ENCODE data around the gene UBL4A.

The UBL4A gene

DNA sequence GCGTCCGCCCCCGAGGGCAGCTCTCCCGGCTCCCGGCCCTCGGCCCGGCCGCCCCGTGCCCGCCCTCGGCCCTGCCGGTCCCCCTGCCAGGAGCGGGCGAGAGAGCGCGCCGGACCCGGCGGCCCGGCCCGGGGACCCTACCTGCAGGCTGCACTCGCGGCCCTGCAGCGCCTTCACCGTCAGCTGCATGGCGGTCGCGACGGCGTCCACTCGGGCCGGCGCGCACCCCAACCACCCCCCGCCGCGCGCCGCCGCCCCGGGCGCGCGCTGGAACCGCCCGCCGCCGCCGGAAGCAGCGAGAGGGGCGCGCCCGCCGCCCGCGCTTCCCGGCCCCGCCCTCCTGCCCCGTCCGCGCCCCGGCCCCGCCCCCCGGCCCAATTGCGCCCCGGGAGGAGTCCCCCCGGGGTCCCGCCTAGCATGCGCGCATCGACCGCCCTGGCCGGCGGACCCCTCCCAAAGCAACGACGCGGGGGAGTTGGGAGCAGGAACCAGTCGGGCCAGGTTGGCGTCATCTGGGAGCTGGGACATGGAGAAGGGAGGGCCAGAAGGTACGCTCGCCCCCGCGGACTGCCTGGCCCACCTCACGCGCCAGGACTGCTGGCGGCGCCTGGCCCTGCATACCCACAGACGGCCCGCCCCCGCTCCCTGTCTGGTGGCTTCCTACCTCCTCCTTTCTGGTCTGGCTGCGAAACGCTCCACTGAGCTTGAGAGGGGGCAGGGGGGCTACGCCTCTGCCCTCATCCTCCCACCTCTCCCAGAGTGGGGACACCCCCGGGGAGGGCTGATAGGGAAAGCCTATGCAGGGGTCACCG is at the start of gene UBL4A:
Gene UBL4A, minus strand, starts transcription at position 220 of the 812 bp plus-strand sequence. Its CDS starts 31 bp downstream, at position 189.
- DNase-seq (ENCODE audit: low spot score) = no peak

DNA sequence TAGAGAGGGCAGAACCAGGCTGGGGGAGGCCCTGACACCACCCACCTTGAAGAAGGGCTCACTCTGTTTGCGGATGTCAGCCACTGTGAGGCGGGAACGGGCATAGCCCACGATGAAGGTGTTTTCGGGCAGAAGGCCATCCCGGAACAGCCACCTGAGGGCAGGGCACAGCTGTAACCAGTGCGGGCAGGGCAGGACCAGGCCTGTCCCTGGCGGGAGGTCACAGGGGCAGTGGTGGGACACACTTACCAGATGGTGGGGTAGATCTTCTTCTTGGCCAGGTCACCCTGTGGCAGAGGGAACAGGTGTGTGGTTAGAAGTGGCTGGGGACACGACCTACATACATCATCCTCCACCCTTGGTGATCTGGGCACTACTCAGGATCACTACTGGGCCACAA is 49.5 kb upstream of the UBL4A start:
- DNase-seq (ENCODE audit: low spot score) = no peak

DNA sequence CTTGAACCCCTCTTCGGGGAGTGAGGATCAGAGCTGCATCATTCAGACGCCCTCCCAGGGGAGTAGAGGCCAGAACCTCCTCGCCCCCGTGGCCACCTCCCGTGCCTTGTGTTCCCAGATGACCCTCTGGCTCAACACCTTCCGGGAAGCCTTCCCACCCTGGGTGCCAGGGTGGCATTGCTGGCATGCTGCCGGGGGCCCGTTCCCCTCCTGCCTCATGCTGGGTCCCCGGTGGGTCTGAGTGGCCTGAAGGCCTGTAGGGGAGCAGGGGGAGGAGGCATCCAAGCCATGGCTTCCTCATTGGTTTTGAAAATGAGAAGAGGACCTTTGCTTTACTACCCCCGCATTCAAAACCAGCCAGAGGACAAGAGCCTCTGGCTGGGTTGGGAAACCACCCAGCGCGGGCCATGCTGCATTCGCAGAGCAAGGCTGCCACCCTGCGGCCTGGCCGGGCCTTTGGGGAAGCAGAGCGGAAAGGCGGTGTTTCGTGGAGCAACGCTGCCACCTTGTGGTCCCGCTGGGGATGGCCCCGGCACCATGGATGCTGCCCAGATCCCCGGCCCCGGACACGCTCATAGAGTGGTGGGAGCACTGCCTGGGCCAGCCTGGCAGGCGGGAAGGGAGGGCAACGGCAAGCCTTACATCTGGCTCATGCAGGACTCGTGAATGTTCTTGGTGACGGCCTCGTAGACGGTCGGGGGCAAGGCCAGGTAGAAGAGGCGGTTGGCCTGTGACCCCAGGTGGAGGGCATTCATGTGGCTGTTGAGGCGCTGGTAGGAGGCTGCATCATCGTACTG is 48.3 kb upstream of the UBL4A start:
- peak; percentile 78 for DNase-seq (ENCODE audit: low spot score)

DNA sequence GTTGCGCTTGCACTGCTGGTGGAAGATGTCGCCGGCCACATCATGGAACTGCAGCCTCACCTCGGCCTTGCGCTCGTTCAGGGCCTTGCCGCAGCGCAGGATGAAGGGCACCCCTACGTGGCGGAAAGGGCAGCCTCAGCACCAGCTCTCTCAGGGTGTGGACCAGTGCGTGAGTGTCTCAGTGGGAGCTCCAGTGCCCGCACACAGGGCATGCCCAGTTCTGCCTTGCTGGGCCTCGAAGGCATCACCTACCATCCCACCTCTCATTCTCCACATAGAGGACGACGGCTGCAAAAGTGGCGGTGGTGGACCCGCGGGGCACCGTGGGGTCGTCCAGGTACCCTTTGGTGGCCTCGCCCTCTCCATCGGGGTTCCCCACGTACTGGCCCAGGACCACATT is 46.3 kb upstream of the UBL4A start:
- no peak for DNase-seq (ENCODE audit: low spot score)

DNA sequence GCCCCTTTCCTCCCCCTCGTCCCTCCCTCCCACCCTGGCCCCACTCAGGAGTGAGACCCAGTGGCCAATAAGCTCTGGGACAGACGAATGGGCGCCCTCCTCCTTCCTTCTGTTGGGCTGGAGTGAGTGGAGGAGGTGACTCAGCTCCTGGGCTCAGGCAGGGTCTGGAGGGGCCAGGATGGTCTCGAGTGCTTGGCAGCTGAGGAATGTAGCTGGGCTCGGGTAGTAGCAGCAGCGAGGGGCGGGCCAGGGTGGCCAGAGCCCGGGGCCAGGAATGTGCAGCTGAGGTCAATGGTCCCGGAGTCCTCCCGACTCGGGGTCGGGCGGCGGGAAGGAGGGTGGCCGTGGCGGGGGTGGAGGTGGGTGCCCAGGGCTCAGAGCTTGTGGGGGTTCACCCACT is 45.2 kb upstream of the UBL4A start:
- no peak for DNase-seq (ENCODE audit: low spot score)

DNA sequence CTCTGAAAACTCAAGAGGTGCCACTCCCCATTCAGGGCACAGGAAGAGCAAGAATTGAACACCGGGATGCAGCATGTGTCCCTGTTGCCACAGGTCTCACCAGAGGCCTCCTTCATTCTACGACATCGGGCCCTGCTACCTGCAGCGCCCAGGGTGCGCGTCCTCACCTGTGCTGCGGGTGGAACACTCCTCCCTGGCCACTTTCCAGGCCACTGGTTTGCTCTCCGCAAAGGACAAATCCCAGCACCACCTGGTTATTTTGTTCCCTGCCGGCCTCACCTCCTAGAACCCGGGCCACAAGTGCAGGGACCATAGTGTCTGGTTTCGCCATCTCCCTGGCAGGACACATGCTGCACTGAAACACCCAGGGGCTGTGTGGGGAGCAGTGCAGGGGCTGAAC is 43.9 kb upstream of the UBL4A start:
- DNase-seq (ENCODE audit: low spot score) = no peak

DNA sequence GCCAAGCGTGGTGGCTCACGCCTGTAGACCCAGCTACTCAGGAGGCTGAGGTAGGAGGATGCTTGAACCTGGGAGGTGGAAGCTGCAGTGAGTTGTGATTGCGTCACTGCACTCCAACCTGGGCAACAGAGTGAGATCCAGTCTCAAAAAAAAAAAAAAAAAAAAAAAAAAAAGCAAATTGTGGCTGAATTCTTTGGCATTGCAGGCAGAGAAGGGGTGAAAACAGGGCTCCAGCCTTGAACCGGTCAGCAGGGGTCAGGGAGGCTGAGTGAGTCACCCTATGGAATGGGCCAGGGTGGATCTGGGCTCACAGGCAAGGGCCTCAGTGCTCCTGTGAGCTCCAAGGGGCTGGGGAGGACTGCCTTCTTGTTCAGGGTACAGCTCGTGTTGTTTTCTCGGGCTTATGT is 42.8 kb upstream of the UBL4A start:
- no peak for DNase-seq (ENCODE audit: low spot score)

DNA sequence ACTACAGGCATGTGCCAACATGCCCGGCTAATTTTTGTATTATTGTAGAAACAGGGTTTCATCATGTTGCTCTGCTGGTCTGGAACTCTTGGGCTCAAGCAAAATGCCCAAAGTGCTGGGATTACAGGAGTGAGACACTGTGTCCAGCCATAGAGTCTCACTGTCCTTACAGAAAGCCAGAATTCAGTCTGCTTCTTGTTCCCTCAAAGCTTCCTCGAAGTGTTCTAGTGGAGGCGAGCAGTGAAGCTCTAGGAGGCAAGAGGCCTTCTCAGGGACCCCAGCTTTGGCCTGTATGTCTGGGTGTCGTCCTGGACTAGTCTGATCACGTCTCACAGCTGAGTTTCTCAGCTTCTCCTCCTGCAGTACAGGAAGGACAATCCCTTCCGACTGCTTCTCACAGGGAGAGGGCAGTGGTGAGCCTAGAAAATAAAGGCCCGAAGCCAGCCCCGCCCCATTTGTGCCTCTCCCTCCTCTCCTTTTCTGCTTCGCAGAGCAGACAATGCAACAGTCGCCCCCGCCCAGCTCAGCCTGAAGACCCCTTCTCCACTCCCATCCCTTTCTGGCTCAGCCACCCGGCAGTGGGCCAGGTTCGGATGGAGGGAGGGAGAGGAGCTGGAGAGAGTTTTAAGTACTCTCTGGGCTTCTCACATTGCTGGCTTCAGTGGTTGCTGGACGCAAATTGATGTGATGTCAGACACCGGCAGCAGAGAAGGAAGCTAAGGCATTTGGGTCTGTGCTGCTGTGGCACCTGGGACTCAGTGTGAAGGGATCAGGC is 40.7 kb upstream of the UBL4A start:
- DNase-seq (ENCODE audit: low spot score) = peak; percentile 83

DNA sequence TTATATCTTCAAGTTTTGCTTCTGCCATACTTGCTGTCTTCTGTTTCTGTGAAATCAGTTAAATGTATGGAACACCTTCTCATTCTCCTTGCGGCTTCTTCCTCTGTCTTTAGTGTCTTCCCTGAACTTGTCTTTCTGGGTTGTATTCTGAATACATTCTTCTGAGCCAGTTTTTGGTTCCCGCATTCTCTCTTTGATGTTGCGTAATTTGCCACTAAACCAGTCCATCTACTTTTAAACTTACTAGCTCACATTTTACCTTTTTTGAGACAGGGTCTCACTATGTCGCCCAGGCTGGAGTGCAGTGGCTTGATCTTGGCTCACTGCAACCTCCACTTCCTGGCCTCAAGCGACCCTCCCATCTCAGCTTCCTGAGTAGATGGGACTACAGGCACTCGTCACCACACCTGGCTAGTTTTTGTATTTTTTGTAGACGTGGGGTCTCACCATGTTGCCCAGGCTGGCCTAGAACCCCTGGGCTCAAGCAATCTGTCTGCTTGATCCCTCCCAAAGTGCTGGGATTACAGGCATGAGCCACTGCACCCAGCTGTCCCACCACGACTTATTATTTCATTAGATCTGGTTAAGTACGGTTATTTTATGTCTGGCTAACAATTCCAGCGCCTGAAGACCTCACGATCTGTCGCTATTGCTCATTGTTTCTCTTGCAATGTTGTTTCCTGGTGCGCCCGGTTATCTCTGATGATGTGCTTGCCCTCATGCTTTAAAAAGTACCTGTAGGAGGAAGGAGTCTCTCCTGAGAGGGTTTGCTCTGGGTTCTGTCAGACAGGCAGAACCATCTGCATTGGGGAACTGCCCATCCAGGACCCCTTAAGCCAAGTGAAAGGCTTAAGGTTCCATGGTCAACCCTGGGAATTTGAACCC is 39.4 kb upstream of the UBL4A start:
- no peak for DNase-seq (ENCODE audit: low spot score)

DNA sequence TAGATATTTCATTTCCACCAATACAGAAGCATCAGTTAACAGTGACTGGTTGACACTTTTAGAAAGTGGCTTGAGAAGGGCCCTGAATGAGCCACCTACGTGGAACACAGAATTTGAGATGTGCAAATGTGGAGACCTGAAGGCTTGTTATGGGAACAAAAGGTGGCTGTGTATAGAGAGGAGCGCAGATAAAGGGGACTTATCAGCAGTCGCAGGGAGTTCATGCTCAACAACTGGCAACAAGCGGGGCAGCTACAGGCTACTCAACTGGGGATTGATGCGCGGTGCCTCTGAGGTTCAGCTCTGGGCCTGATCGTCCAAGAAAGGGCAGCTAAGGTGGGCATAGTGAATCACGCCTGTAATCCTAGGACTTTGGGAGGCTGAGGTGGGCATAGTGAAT is 33.0 kb upstream of the UBL4A start:
- DNase-seq (ENCODE audit: low spot score) = no peak

DNA sequence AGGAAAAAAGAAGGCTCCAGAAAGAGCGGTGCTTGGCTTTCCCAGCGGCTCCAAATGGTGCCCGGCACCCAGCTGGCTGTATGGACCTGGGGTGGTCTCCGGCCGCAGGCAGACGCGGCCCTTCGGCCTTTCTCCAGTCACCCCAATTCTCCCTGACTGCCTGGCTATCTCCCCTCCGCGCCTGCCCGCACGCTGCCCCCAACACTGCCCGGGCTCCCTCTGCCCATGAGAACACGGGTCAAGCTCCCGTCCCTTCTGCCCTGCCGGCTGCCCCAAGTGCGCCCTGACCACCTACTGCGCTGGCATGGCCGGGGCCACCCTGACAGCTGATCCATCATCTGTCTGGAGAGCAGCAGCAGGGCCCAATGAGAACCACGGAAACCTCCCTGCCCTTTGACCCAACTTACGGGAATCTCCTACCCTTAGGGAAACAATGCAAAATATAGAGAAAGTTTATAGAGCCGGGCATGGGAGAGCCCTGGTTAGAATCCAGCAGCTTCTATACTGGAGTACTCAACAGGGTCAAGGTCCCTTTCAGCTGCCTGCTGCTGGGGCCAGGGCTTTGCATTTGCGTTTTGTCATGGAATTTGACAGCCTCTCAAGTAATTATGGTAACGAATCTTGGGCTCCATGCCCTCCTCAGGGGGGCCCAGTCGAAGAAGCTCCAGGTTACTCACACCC is 30.8 kb upstream of the UBL4A start:
- no peak for DNase-seq (ENCODE audit: low spot score)

DNA sequence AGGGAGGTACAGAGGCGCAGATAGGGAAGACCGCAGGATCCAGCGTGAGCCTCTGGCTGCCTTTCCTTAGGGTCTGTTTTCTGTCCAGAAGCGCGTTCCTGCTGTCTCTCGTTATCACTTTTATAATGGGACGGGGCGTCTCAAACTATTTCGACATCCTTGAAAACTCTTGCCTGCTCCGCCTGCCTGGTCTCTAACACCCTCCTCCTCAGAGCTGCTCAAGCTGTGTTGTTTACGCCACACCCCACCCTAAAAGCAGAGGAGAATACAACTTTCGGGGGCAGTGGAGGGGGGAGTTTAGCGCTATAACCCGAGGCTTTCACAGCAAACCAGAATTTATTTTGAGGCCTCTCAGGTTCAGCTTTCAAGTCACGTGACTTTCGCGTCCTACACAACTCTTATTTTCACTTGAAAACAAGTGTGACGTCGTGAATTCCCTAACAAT is 30.3 kb upstream of the UBL4A start:
- peak; percentile 69 for DNase-seq (ENCODE audit: low spot score)

DNA sequence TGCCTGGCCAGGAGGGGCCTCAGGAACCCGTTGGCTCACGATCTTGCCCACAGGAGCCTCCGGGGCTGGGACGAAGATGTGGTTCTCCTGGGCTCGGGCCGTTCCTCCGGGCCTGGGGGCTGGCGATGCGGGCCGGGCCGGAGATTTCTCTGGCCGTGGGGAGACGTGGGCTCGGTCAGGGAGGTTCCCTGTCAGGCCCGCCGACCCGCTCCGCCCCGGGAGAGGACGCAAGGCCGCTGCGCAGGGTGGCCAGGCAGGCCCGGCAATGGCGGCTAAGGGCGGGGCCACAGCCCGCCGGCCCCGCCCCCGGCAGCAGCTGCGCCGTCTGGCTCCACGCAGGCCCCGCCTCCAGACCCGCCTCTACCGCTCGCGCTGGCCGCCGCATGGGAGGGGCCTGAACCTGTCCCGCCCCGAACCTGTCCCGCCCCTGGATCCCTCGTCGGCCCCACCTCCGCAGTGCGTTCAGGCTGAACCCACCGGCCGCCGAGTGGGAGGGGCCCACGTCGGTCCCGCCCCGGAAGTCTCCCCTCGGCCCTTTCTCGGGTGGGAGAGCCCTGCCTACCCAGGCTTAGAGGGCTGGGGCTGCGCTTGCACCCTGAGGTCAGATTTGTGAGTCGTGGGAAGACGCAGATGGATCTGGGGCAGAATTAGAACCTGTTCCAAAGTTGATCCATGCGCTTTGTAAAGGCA is 29.7 kb upstream of the UBL4A start, which contains the start of gene FAM3A:
Gene FAM3A, minus strand, starts transcription at position 267 of the 690 bp plus-strand sequence. CDS start 460 bp downstream, outside the sequence.
- peak; percentile 92 for DNase-seq (ENCODE audit: low spot score)

DNA sequence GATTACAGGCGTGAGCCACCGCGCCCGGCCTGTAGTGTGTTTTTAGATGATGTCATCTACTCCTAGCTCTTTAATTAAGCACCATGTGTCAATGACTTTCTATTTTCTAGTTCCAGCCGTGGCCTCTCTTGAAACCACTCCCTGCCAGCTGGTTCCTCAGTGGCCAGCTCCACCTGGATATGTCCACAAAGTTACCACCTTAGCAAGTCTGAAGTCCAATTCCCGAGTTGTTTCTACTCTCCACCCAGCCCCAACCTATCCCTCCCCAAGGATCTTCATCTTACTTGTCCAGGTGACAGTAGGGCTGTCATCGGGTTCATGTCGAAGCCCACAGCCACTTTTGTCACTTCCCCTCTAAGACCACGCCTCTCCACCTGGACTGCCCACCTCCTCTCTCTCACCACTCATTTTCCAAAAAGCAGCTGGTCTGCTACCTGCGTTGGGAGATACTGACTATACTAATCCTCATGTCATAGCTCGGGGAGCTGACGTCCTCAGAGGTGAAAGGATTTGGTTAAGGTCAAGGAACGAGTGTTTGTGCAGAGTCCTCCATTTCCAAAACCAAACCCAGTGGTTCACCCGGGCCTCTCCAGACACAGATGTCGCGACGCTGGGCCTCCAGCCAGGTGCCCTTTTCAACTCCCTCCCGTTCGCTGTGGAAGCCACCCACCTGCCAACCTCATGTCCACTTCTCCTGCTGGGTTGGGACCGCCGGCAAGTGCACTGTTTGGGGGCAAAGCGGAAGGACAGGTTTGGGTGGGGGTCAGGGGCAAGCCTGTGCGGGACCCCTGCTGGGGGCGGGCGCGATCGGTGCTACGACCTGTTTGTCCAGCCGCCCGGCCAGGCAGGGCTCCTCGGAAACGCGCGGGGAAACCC is 28.9 kb upstream of the UBL4A start:
- DNase-seq (ENCODE audit: low spot score) = no peak

DNA sequence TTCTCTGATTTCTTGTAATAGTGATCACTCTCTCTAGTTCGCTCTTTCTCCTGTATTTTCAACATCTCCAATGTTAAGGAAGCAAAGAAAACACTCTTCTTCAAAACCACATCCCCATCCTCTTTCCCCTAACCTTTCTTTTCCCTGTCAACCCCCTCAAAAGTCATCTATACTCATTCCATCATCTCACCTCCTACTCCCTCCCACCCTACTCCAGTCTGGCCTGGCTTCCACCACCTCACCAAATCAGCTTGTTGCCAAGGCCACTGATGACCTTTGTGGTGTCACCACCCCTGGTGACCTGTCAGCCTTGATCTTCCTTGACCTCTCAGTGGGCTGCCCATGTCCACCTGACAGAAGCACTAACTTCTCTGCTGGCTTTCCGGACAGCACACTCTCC is 27.3 kb upstream of the UBL4A start:
- no peak for DNase-seq (ENCODE audit: low spot score)

DNA sequence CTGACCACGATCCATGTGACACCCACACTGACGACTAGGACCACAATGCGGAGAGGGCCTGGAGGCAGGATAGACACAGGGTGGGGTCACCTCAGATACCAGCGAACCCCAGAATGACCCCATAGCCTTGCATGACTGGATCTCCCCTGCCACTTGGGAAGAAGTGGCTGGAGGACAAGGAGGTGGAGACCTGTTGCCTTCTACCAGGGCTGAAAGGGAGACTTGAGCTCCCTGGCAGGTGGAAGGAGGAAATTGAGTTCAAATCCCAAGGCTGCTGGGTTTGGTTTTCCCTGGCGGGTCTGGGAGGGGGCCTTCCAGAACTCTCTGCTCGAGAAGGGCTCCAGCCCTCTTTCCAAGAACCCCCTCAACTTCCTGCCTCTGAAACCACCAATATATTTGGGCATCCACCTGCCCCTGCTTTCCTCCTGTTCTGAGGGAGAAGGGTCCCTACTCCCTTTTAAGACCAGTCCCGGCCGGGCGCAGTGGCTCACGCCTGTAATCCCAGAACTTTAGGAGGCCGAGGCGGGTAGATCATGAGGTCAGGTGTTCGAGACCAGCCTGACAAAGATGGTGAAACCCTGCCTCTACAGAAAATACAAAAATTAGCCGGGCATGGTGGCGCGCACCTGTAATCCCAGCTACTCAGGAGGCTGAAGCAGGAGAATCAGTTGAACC is 26.6 kb upstream of the UBL4A start:
- DNase-seq (ENCODE audit: low spot score) = no peak

DNA sequence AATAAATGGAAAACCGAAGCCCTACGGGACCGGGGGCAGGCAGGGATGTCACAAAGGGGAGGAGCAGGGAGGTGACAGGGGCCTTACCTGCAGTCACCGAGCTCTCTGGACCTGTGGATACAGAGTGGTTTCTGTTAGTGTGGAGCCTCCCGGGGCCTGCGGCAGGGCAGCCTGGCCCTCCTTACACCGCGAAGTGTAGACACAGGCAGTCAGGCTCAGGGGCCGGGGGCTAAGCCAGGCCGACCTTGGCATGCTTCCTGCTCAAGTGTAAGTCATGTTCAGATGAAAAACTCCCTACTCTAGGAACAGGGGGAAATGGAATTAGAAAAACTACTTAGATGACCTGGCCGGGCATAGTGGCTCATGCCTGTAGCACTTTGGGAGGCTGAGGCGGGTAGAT is 25.3 kb upstream of the UBL4A start:
- no peak for DNase-seq (ENCODE audit: low spot score)

DNA sequence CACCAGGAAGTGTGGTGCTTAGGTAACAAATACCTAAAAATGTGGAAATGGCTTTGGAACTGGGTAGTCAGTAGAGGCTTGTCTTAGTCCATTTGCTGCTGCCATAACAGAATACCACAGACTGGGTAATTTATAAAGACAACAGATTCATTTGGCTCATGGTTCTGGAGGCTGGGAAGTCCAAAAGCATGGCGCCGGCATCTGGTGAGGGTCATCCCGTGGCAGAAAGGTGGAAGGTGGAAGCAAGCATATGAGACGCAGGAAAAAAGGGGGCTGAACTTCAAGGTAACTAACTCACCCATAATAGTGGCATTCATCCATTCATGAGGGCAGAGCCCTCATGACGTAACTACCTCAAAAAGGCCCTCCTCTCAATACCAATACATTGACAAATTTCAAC is 23.0 kb upstream of the UBL4A start:
- DNase-seq (ENCODE audit: low spot score) = no peak

DNA sequence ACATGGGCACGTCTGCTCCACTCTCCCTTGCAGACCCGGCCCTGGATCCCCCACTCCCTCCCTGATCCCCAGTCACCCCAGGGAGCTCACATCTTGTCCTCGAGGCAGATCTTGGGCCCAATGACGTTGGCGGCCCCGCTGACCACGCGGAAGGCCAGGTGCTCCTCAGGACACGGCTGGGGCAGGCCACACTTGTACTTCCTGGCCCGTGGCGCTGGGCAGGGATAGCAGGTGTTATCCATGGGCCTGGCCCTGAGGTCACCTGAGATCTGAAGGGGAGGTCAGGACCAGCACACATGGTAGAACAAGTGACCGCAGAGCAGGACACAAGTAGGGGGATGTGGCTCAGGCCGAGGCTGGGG is 21.9 kb upstream of the UBL4A start:
- no peak for DNase-seq (ENCODE audit: low spot score)
